HG02885 (cell line): Measurements from ENCODE around the gene ETV1.

ENCODE experiments used
- ATAC-seq: cut with Tn5 transposase; IDR thresholded peaks from one replicate; pipeline ENCODE4 v1.9.1; 2021; ENCODE audit warnings: mild to moderate bottlenecking; ENCODE audit not compliant: unreplicated experiment, poor library complexity

Gene ETV1

GRCh38 chr7:13894377-13894776 is 95.1 kb downstream of the ETV1 start:
- ATAC-seq, result no peak

GRCh38 chr7:13890793-13891192 is 98.7 kb downstream of the ETV1 start:
- no peak for ATAC-seq

GRCh38 chr7:13886356-13886755 is 103.1 kb downstream of the ETV1 start:
- no peak for ATAC-seq

GRCh38 chr7:13882051-13882450 is 107.4 kb downstream of the ETV1 start:
- ATAC-seq, result no peak

GRCh38 chr7:13880789-13881188 is 108.7 kb downstream of the ETV1 start:
- ATAC-seq, result no peak

- ATAC-seq, result no peak
Measured at GRCh38 chr7:13879994-13880686, 109.3 kb downstream of the ETV1 start.

- ATAC-seq, result no peak
Measured at GRCh38 chr7:13879143-13879542, 110.3 kb downstream of the ETV1 start.

GRCh38 chr7:13878154-13878553 is 111.3 kb downstream of the ETV1 start:
- ATAC-seq, result no peak

- ATAC-seq, result no peak
Measured at GRCh38 chr7:13875496-13876074, 113.9 kb downstream of the ETV1 start.

- no peak for ATAC-seq
Measured at GRCh38 chr7:13874783-13875182, 114.7 kb downstream of the ETV1 start.

GRCh38 chr7:13872709-13873108 is 116.8 kb downstream of the ETV1 start:
- no peak for ATAC-seq

GRCh38 chr7:13871008-13871407 is 118.5 kb downstream of the ETV1 start:
- ATAC-seq, result no peak

- ATAC-seq, result no peak
Measured at GRCh38 chr7:13860734-13861133, 128.7 kb downstream of the ETV1 start.

GRCh38 chr7:13856012-13856411 is 133.5 kb downstream of the ETV1 start:
- ATAC-seq, result no peak

- no peak for ATAC-seq
Measured at GRCh38 chr7:13852281-13852968, 137.0 kb downstream of the ETV1 start.

- no peak for ATAC-seq
Measured at GRCh38 chr7:13851736-13852135, 137.7 kb downstream of the ETV1 start.

- peak; percentile 80 for ATAC-seq
Measured at GRCh38 chr7:13850185-13850752, 139.2 kb downstream of the ETV1 start.

- ATAC-seq, result no peak
Measured at GRCh38 chr7:13849163-13849892, 140.1 kb downstream of the ETV1 start.

- ATAC-seq, result no peak
Measured at GRCh38 chr7:13848681-13849131, 140.8 kb downstream of the ETV1 start.

- ATAC-seq, result no peak
Measured at GRCh38 chr7:13846386-13846785, 143.1 kb downstream of the ETV1 start.

GRCh38 chr7:13845601-13846000 is 143.9 kb downstream of the ETV1 start:
- ATAC-seq, result no peak
